Natural killer cell (primary cell): Measurements from ENCODE around the gene PSORS1C1. TPM values are rescaled to one million over a fixed set of nuclear protein-coding genes. Genes with fewer than 3 reads are reported as not detected.

Experiments
- ATAC-seq, 3 donors: fragments of 150-1000 bp in 2 of 3; fragments of 200-7000 bp in 1 of 3; cut with Tn5 transposase; 1 replicate in 1 of 3; 2 replicates in 2 of 3; pipeline ENCODE4 v1.10.0; 2021; ENCODE audit warnings: mild to moderate bottlenecking in 2 of 3, moderate library complexity in 2 of 3
- DNase-seq, 2 donors: peaks; one replicate each; pipeline versions ENCODE4 v3.0.0 to v3.0.0-alpha.2; 2013 to 2021; ENCODE audit warnings: mixed read lengths in 1 of 2
- H3K27ac ChIP-seq: one replicate; pipeline ENCODE4 v1.5.1; 2013; ENCODE audit warnings: mild to moderate bottlenecking, low read length
- H3K27me3 ChIP-seq: one replicate; pipeline ENCODE4 v1.6.1; 2013; ENCODE audit warnings: low read length; ENCODE audit not compliant: control insufficient read depth, insufficient read depth
- H3K36me3 ChIP-seq: one replicate; pipeline ENCODE4 v1.6.1; 2013; ENCODE audit warnings: low read length; ENCODE audit not compliant: control insufficient read depth, insufficient read depth
- H3K4me1 ChIP-seq: one replicate; pipeline ENCODE4 v1.6.1; 2013; ENCODE audit warnings: low read length; ENCODE audit not compliant: control insufficient read depth, insufficient read depth
- H3K4me3 ChIP-seq: one replicate; pipeline ENCODE4 v1.5.1; 2013; ENCODE audit warnings: low read length
- H3K9me3 ChIP-seq: one replicate; pipeline ENCODE4 v1.6.1; 2013; ENCODE audit warnings: low read length; ENCODE audit not compliant: control insufficient read depth, insufficient read depth
- H3K27ac Mint-ChIP-seq, 2 donors: one replicate each; pipeline ENCODE4 v1.8.0; 2022; ENCODE audit warnings: mild to moderate bottlenecking in 2 of 2, mixed read lengths in 2 of 2, moderate library complexity in 1 of 2
- H3K27me3 Mint-ChIP-seq, 2 donors: one replicate each; pipeline ENCODE4 v1.8.0; 2022; ENCODE audit warnings: low read depth in 2 of 2, mixed read lengths in 2 of 2
- H3K36me3 Mint-ChIP-seq: one replicate; pipeline ENCODE4 v1.8.0; 2022; ENCODE audit warnings: mixed read lengths
- H3K4me1 Mint-ChIP-seq, 2 donors: one replicate each; pipeline ENCODE4 v1.8.0; 2022; ENCODE audit warnings: mixed read lengths in 2 of 2
- H3K4me3 Mint-ChIP-seq: one replicate; pipeline ENCODE4 v1.8.0; 2022; ENCODE audit warnings: mild to moderate bottlenecking, moderate library complexity, mixed read lengths
- H3K9me3 Mint-ChIP-seq, 2 donors: one replicate each; pipeline ENCODE4 v1.8.0; 2022; ENCODE audit warnings: mixed read lengths in 2 of 2
- WGBS: methylation state at CpG from one replicate; pipeline ENCODE4 v1.1.7; 2013; ENCODE audit warnings: missing lambda C conversion rate; ENCODE audit not compliant: insufficient coverage; 5-methylcytosine and 5-hydroxymethylcytosine counted together
- intact Hi-C: fragments of 100-400 bp; cut with micrococcal nuclease; formaldehyde crosslinking; loops from one replicate; pipeline ENCODE4 v1.14.2; 2022
- total RNA-seq, 4 donors: library from RNA; stranded (reverse); fragments of 120-200 nt in 1 of 4; gene quantifications; one replicate each; pipeline versions ENCODE4 v1.2.3 to v1.2.4, GENCODE V29; 2013 to 2022
- TF ChIP-seq, protein P1 (sequence below): fragments of 200-600 bp; IDR thresholded peaks from one replicate; pipeline ENCODE4 v1.8.0; 2022; ENCODE audit warnings: antibody characterized with exemption

Gene PSORS1C1
- total RNA-seq, 3 donors from 2014 or later (not counting 1 experiment from before 2014, with no cell fraction given), result not detected

DNA sequence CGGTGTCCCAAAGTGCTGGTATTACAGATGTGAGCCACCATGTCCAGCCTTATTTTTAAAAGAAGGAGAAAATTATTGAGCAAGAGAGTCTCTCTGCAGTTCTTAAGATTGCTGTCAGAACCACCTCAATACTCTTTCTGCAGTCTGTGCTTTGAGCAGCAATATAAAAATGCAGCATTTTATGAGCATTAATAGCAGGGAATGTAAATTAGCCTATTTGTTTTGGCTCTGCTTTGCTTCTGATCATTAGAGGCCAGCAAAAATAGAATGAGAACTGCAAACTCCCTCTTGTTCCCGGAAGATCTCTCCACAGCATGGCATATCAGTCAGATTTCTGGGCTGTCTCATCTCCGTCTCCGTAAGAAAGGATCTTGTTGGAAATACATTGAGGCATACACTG is 38.0 kb upstream of the PSORS1C1 start:
- H3K4me1 Mint-ChIP-seq, result peaks cover 0 to 9% of the 10 kb centered on the region in 2 donors
- H3K9me3 ChIP-seq, result no peaks in the 10 kb centered on the region
- H3K4me3 ChIP-seq, result no peak overlapping the region
- no peak for ATAC-seq
- no peaks in the 10 kb centered on the region for H3K36me3 ChIP-seq
- H3K27me3 Mint-ChIP-seq, result peaks cover 3 to 8% of the 10 kb centered on the region in 2 donors
- H3K36me3 Mint-ChIP-seq, result no peaks in the 10 kb centered on the region
- no peak overlapping the region for H3K27ac ChIP-seq
- H3K4me3 Mint-ChIP-seq, result no peak overlapping the region
- 98% methylated on average over 4 of the region's 4 CpGs for WGBS
- no peak overlapping the region for H3K27ac Mint-ChIP-seq
- intact Hi-C loops, result no loop called here
- TF ChIP-seq, protein P1, sequence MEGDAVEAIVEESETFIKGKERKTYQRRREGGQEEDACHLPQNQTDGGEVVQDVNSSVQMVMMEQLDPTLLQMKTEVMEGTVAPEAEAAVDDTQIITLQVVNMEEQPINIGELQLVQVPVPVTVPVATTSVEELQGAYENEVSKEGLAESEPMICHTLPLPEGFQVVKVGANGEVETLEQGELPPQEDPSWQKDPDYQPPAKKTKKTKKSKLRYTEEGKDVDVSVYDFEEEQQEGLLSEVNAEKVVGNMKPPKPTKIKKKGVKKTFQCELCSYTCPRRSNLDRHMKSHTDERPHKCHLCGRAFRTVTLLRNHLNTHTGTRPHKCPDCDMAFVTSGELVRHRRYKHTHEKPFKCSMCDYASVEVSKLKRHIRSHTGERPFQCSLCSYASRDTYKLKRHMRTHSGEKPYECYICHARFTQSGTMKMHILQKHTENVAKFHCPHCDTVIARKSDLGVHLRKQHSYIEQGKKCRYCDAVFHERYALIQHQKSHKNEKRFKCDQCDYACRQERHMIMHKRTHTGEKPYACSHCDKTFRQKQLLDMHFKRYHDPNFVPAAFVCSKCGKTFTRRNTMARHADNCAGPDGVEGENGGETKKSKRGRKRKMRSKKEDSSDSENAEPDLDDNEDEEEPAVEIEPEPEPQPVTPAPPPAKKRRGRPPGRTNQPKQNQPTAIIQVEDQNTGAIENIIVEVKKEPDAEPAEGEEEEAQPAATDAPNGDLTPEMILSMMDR, result no peak
- no peaks in the 10 kb centered on the region for H3K9me3 Mint-ChIP-seq
- no peaks in the 10 kb centered on the region for H3K27me3 ChIP-seq
- DNase-seq, result no peak
- H3K4me1 ChIP-seq, result peaks cover 8% of the 10 kb centered on the region

DNA sequence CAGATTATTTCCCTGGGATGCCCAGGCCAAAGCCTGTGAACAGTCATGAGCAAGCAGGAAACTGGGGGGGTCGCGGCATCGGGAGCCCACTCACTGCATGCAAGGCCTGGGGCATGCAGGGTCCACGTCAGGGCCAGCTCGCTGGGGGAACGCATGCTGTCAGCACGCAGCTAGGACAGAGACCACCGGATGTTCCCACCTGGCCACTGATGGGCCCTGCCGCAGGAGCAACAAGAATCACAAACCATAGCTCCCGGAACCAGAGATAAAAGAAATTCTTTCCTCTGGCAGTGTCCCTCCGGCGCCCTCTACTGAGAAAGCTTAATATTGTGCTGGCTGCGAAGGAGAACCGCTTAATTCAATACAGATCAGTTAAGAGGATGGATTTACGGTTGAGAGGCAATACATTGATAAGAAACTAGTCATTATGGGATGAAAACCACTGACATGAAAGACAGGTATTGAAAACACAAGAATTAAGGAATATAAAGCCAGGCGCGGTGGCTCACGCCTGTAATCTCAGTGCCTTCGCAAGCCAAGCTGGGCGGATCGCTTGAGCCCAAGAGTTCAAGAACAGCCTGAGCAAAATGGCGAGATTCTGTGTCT is 34.8 kb upstream of the PSORS1C1 start:
- Mint-ChIP-seq H3K27me3 (peaks cover 3 to 8% of the 10 kb centered on the region in 2 donors), H3K9me3 (no peaks in the 10 kb centered on the region), H3K4me1 (peaks cover 0 to 9% of the 10 kb centered on the region in 2 donors), H3K36me3 (no peaks in the 10 kb centered on the region), H3K4me3 (peak overlapping the region; percentile 37), H3K27ac (no peak overlapping the region)
- H3K4me1 ChIP-seq, result peaks cover 8% of the 10 kb centered on the region
- ATAC-seq (peak; percentile 83 to 88 (median 86)), DNase-seq (peak; percentile 39 to 83)
- H3K9me3 ChIP-seq, result no peaks in the 10 kb centered on the region
- H3K27ac ChIP-seq, result no peak overlapping the region
- H3K36me3 ChIP-seq, result no peaks in the 10 kb centered on the region
- TF ChIP-seq, protein P1, result peak; percentile 82
- H3K4me3 ChIP-seq, result no peak overlapping the region
- WGBS, result 24% methylated on average over 22 of the region's 22 CpGs
- intact Hi-C loops, result loop anchor here (2.0 to 10.0 kb wide), 2 partner anchors 165 to 251 kb away; partner anchors contain the start of gene VARS2
- no peaks in the 10 kb centered on the region for H3K27me3 ChIP-seq

DNA sequence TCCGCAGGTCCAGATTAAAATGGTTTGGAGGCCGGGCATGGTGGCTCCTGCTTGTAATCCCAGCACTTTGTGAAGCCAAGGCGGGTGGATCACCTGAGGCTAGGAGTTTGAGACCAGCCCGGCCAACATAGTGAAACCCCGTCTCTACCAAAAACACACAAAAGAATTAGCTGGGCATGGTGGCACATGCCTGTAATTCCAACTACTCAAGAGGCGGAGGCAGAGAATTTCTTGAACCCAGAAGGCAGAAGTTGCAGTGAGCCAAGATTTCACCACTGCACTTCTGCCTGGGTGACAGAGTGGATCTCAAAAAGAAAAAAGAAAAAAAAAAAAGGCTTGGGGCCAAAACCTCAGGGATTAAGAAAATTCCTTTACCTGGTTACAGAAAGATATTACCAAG is 32.7 kb upstream of the PSORS1C1 start:
- peaks cover 8% of the 10 kb centered on the region for H3K4me1 ChIP-seq
- TF ChIP-seq, protein P1, result no peak
- DNase-seq (no peak), ATAC-seq (no peak)
- H3K27me3 ChIP-seq, result peaks cover 2% of the 10 kb centered on the region
- no peak overlapping the region for H3K4me3 Mint-ChIP-seq
- H3K9me3 ChIP-seq, result no peaks in the 10 kb centered on the region
- intact Hi-C loops, result loop anchor here (10.0 kb wide), 1 partner anchor 167 kb away; the partner anchor contains the start of gene VARS2
- no peaks in the 10 kb centered on the region for H3K36me3 Mint-ChIP-seq
- WGBS, result 93% methylated on average over 6 of the region's 6 CpGs
- H3K36me3 ChIP-seq, result no peaks in the 10 kb centered on the region
- H3K27me3 Mint-ChIP-seq, result peaks cover 4 to 10% of the 10 kb centered on the region in 2 donors
- no peak overlapping the region for H3K4me3 ChIP-seq
- no peak overlapping the region for H3K27ac Mint-ChIP-seq
- no peak overlapping the region for H3K27ac ChIP-seq
- H3K9me3 Mint-ChIP-seq, result no peaks in the 10 kb centered on the region
- peaks cover 0 to 9% of the 10 kb centered on the region in 2 donors for H3K4me1 Mint-ChIP-seq
